Keratinocyte (primary cell): Measurements from ENCODE around the gene INO80D. TPM values are rescaled to one million over a fixed set of nuclear protein-coding genes. Genes with fewer than 3 reads are reported as not detected.

Experiments
- DNase-seq: peaks from one replicate; pipeline ENCODE4 v3.0.0-alpha.2; 2011; ENCODE audit warnings: low read depth, missing footprints, low spot score
- FAIRE-seq: peaks from 2 replicates; lab custom pipeline; 2011; peaks lifted over from hg19 to GRCh38; lab: Jason Lieb, UNC
- H2AFZ ChIP-seq: 2 replicates; pipeline ENCODE4 v1.6.0; 2012; ENCODE audit warnings: low read length, control low read depth, inconsistent platforms; ENCODE audit not compliant: control insufficient read depth
- H3K27ac ChIP-seq: 2 replicates; pipeline ENCODE4 v1.5.1; 2011; ENCODE audit warnings: low read length; ENCODE audit not compliant: control insufficient read depth, insufficient read depth
- H3K27me3 ChIP-seq: 3 replicates; pipeline ENCODE4 v1.6.0; 2011; ENCODE audit warnings: low read length; ENCODE audit not compliant: control insufficient read depth, insufficient read depth; ENCODE audit errors: extremely low read depth
- H3K36me3 ChIP-seq, 2 experiments: 2 replicates in 1 of 2; 3 replicates in 1 of 2; pipeline ENCODE4 v1.5.1; 2011; ENCODE audit warnings: low read length in 2 of 2, mild to moderate bottlenecking in 1 of 2; ENCODE audit not compliant: control insufficient read depth in 2 of 2, insufficient read depth in 2 of 2; ENCODE audit errors: extremely low read depth in 1 of 2
- H3K4me1 ChIP-seq: 3 replicates; pipeline ENCODE4 v1.5.1; 2011; ENCODE audit warnings: low read length; ENCODE audit not compliant: control insufficient read depth, insufficient read depth; ENCODE audit errors: extremely low read depth
- H3K4me2 ChIP-seq: 3 replicates; pipeline ENCODE4 v1.6.0; 2011; ENCODE audit warnings: low read depth, low read length; ENCODE audit not compliant: control insufficient read depth, insufficient read depth; ENCODE audit errors: extremely low read depth
- H3K4me3 ChIP-seq, 3 experiments: fragments of 200-600 bp in 1 of 3; sonication (generic) in 1 of 3; 2 replicates in 2 of 3; 3 replicates in 1 of 3; pipeline ENCODE4 v1.5.1; 2011 to 2016; ENCODE audit warnings: low read length in 3 of 3, mild to moderate bottlenecking in 3 of 3, control low read depth in 2 of 3, inconsistent platforms in 1 of 3, low read depth in 1 of 3, mixed read lengths in 1 of 3, mixed run types in 1 of 3, moderate library complexity in 1 of 3; ENCODE audit not compliant: control insufficient read depth in 2 of 3, insufficient read depth in 2 of 3; ENCODE audit errors: extremely low read depth in 1 of 3
- H3K79me2 ChIP-seq: 2 replicates; pipeline ENCODE4 v1.6.0; 2012; ENCODE audit warnings: low read length; ENCODE audit not compliant: control insufficient read depth, insufficient read depth
- H3K9ac ChIP-seq: 3 replicates; pipeline ENCODE4 v1.6.0; 2011; ENCODE audit warnings: low read length; ENCODE audit not compliant: control insufficient read depth, insufficient read depth; ENCODE audit errors: extremely low read depth
- H3K9me1 ChIP-seq: 3 replicates; pipeline ENCODE4 v1.6.0; 2011; ENCODE audit warnings: low read length; ENCODE audit not compliant: control insufficient read depth, insufficient read depth; ENCODE audit errors: extremely low read depth
- H3K9me3 ChIP-seq: 2 replicates; pipeline ENCODE4 v1.5.1; 2012; ENCODE audit warnings: low read depth, low read length; ENCODE audit not compliant: control insufficient read depth
- H4K20me1 ChIP-seq: 3 replicates; pipeline ENCODE4 v1.6.0; 2011; ENCODE audit warnings: low read length; ENCODE audit not compliant: control insufficient read depth, insufficient read depth; ENCODE audit errors: extremely low read depth
- CTCF ChIP-seq, 3 experiments: IDR thresholded peaks in 1 of 3; conservative IDR thresholded peaks in 1 of 3; optimal IDR thresholded peaks in 1 of 3; 2 replicates in 2 of 3; 3 replicates in 1 of 3; pipeline versions ENCODE3 to v1.5.1; 2011; ENCODE audit warnings: low read length in 3 of 3, mild to moderate bottlenecking in 3 of 3, moderate library complexity in 2 of 3, control low read depth in 1 of 3, inconsistent platforms in 1 of 3; ENCODE audit not compliant: insufficient read depth in 2 of 3; ENCODE audit errors: extremely low read depth in 1 of 3
- EZH2 ChIP-seq: IDR thresholded peaks from one replicate; pipeline ENCODE4 v1.6.1; 2012; ENCODE audit warnings: inconsistent platforms, mild to moderate bottlenecking, low read length, moderate library complexity
- dilution Hi-C: fragments of 300-500 bp; cut with MboI; formaldehyde crosslinking; loops from one replicate; pipeline ENCODE4 v1.7.0; 2020; ENCODE audit warnings: low sequenced_read_pairs; ENCODE audit not compliant: extremely low pct_ligation_motif_present
- polyA plus RNA-seq, 5 experiments: library from polyadenylated mRNA; depleted of rRNA in 3 of 5; stranded (reverse) in 3 of 5; stranded (forward) in 1 of 5; unstranded in 1 of 5; fragments of >200 nt; gene quantifications; 1 replicate in 1 of 5; 2 replicates in 3 of 5; 3 replicates in 1 of 5; pipeline versions ENCODE4 v1.2.1 to v1.2.3, GENCODE V29; 2011 to 2012; ENCODE audit warnings: missing spikeins in 2 of 5, low read depth in 1 of 5, low replicate concordance in 1 of 5

Gene INO80D
- polyA plus RNA-seq, 1 donor (not counting 4 experiments of a cell fraction or from before 2014, with no cell fraction given) = 4.1 TPM

GRCh38 chr2:205954707-205955106 lies 131.3 kb downstream of the INO80D start:
- dilution Hi-C loops = no loop called here

GRCh38 chr2:205952282-205952681 lies 133.7 kb downstream of the INO80D start:
- Histone ChIP-seq H3K4me2 (no peak overlapping the region), H3K27ac (no peak overlapping the region), H3K9ac (no peak overlapping the region), H3K79me2 (no peaks in the 10 kb centered on the region), H3K9me3 (no peaks in the 10 kb centered on the region), H3K4me3 (no peak overlapping the region), H2AFZ (no peak overlapping the region), H3K4me1 (peaks cover 5% of the 10 kb centered on the region), H4K20me1 (no peaks in the 10 kb centered on the region), H3K27me3 (no peaks in the 10 kb centered on the region), H3K9me1 (no peaks in the 10 kb centered on the region), H3K36me3 (no peaks in the 10 kb centered on the region)
- no peak for DNase-seq
- TF ChIP-seq CTCF (optimal IDR thresholded peaks at IDR 0.05 in 1 of 3, IDR thresholded peaks at IDR 0.05 in 1 of 3, conservative IDR thresholded peaks at IDR 0.05 in 1 of 3; ENCODE audit: extremely low read depth in 1 of 3, insufficient read depth in 2 of 3, low read length in 3 of 3) = no peak
- no peak for TF ChIP-seq EZH2
- no peak for FAIRE-seq
- dilution Hi-C loops = no loop called here

More at GRCh38 chr2:205954707-205955106, 131.3 kb downstream of the INO80D start:
- no peak for DNase-seq
- TF ChIP-seq CTCF (optimal IDR thresholded peaks at IDR 0.05 in 1 of 3, IDR thresholded peaks at IDR 0.05 in 1 of 3, conservative IDR thresholded peaks at IDR 0.05 in 1 of 3; ENCODE audit: extremely low read depth in 1 of 3, insufficient read depth in 2 of 3, low read length in 3 of 3) (no peak), EZH2 (no peak)
- H3K36me3 ChIP-seq = no peaks in the 10 kb centered on the region
- H3K9me3 ChIP-seq = no peaks in the 10 kb centered on the region
- no peak overlapping the region for H3K4me3 ChIP-seq
- no peaks in the 10 kb centered on the region for H4K20me1 ChIP-seq
- no peaks in the 10 kb centered on the region for H3K27me3 ChIP-seq
- no peaks in the 10 kb centered on the region for H3K79me2 ChIP-seq
- FAIRE-seq = no peak
- H3K4me1 ChIP-seq = no peaks in the 10 kb centered on the region
- no peak overlapping the region for H3K4me2 ChIP-seq
- H3K9me1 ChIP-seq = no peaks in the 10 kb centered on the region
- H3K27ac ChIP-seq = no peak overlapping the region
- H3K9ac ChIP-seq = no peak overlapping the region
- no peak overlapping the region for H2AFZ ChIP-seq
